DMS153 treated with DMSO at 0.1 percent for 48 hours (cell line): Measurements from ENCODE around the gene TAOK2.
"Not testable (repeated sequence)": the region's sequence is repeated elsewhere in the genome, so short reads cannot be mapped to it uniquely, and the experiment has no call there.

ENCODE experiments used
- DNase-seq: peaks from one replicate; lab custom pipeline; 2025; ENCODE audit not compliant: unreplicated experiment; lab: John Stamatoyannopoulos, UW

TAOK2 gene

DNA sequence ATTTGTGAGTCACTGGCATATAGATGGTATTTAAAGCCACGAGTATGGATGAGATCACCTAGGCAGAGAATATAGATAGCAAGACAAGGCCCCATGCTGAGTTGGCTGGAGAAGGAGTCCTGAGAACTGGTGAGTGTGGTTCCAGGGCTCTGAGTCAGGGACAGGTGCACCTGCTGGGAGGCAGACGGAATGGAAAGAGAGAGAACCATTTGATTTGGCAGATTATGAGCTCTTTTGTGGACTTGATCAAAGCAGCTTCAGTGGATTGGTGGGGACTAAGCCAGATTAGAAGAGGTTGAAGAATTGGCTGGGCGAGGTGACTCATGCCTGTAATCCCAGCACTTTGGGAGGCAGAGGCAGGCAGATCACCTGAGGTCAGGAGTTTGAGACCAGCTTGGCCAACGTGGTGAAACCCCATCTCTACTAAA is 45.1 kb downstream of the TAOK2 start:
- no peak for DNase-seq

DNA sequence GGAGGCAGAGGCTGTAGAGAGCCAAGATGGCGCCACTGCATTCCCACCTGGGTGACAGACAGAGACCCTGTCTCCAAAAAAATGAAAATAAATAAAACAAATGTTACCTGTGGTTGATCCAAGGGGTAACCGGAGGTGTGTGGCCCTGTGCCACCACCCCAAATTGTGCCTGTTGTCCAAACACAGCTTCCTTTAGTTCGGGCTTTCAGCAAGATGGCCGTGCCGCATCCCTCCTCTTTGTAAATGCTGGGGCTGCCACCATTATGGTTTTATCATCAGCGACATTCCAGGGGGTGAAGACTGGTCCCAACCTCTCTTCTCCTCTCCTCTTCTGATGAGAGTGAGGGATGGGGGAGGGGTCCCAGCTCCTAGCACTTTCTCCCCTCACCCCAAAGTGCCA is 49.2 kb downstream of the TAOK2 start, which contains the start of gene C16orf92:
TSS of gene C16orf92 (plus strand) at position 312 of the 400 bp plus-strand sequence. CDS start 143 bp downstream, outside the sequence.
- DNase-seq: no peak

DNA sequence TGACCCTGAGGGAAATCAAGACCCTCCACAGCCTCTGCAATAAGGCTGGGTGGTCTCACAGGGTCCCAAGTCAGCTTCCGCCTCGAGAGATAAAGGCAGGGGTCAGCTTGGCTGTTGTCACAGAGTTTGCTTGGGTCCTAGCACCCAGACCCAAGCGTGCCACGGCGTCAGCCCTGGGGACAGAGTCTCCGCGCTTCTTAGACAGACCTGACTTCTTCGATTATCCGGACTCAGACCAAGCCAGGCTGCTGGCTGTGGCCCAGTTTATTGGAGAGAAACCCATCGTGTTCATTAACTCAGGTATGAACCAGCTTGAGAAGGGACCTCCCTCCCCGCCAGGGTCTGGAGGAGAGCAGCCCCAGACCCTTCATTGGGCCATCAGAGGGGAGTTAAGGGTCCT is 49.9 kb downstream of the TAOK2 start:
- DNase-seq: no peak

- DNase-seq: no peak
Measured at GRCh38 chr16:30024451-30024850, 50.8 kb downstream of the TAOK2 start.

DNA sequence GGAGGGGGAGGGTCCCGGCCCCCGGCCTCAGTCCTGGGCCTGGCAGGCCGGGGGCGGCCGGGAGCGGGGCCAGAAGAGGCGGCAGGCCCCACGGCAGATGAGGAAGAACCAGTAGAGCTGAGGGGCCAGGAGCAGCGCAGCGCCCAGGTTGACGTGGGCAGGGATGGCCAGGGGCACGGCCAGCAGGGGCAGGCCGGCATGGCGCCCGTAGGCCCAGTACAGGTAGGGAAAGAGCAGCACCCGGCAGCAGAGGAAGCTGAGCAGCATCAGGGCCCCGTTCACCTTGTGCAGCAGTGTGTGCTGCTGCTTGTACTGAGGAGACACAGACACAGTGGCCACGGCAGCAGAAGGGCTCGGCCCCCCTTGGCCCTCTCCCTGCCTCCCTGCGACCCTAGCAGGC is 51.5 kb downstream of the TAOK2 start:
- DNase-seq: no peak

GRCh38 chr16:30025574-30025973 is 51.9 kb downstream of the TAOK2 start:
- DNase-seq: no peak

- DNase-seq: no peak
Measured at GRCh38 chr16:30026449-30026848, 52.8 kb downstream of the TAOK2 start.

DNA sequence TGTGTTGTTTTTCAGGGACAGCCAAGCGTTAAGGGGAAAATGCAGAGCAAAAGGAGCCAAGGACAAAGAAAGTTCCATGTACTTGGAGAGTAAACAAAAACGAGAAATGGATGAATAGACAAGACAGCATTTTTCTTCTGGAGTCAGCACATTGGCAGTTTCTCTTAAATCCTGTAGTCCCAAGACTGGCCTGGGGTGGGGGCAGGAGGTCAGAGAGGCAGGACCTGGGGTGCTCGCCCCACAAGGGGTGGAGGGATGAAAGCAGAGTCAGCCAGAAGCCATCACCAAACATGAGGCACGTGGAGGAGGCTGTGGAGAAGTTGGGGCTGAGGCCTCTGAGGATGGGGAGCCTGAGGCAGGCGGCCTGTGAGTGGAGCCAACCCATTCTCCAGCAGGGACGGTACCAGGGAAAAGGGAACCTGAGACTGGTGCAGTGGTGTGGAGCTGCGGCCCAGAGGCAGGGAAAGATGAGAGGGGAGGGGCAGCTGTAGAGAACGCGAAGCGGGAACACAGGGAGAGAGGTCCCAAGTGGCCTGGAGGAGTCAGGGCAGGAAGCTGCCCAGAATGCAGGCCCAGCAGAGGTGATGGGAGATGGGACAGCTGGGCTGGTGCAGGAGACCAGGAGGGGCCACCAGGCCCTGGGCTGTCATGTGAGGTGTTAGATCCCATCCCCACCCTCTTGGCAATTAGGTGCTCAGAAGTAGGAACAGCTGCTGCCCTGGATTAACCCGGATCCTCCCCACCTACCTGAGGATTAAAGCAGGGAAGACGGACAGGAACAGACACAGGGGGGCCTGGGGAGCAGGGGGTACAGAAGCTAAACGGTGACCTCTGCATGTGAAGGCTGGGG is 54.1 kb downstream of the TAOK2 start:
- DNase-seq: no peak

GRCh38 chr16:30028438-30029076 is 54.9 kb downstream of the TAOK2 start:
- no peak for DNase-seq

DNA sequence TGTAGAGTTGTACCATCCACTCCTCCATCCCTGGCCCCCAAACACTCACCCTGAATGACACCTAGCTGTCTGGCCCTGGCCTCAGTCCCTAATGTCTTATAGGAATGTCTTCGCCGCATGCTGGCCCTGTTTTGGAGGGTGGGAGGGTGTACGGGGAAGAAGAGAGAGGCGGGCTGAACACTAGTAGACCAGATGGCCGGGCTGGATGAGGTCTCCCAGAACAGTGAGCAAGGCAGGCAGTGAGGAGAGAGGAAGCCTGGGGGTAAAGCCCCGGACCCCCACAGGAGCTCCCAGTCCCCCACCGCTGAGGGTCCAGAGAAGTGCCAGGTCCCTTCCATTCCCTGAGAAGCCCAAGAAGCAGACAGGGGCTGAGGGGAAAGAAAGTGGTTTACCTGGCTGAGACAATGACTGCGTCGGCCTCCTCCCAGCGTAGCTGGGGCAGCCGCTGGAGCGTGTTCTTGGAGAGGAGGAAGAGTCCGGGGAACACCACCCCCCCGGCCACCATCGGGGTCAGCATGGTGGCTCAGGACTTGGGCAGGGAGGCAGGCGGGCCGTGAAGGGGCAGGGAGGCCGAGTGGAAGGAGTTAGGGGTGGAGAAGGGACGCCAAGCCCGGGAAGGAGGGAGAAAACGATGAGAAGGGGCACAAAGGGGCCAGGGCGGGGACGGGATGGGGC is 56.5 kb downstream of the TAOK2 start:
- no peak for DNase-seq

GRCh38 chr16:30030841-30031413 is 57.3 kb downstream of the TAOK2 start, which contains the start of gene TLCD3B:
Gene TLCD3B, minus strand, starts transcription at chr16:30031271. Its CDS starts 744 bp downstream, at chr16:30030527.
- DNase-seq: no peak

GRCh38 chr16:30031477-30031918 is 57.8 kb downstream of the TAOK2 start:
- no peak for DNase-seq

- DNase-seq: peak; percentile 52
Measured at GRCh38 chr16:30032083-30032819, 58.6 kb downstream of the TAOK2 start.

GRCh38 chr16:30033270-30033669 is 59.6 kb downstream of the TAOK2 start:
- no peak for DNase-seq

- no peak for DNase-seq
Measured at GRCh38 chr16:30040221-30040620, 66.6 kb downstream of the TAOK2 start.

DNA sequence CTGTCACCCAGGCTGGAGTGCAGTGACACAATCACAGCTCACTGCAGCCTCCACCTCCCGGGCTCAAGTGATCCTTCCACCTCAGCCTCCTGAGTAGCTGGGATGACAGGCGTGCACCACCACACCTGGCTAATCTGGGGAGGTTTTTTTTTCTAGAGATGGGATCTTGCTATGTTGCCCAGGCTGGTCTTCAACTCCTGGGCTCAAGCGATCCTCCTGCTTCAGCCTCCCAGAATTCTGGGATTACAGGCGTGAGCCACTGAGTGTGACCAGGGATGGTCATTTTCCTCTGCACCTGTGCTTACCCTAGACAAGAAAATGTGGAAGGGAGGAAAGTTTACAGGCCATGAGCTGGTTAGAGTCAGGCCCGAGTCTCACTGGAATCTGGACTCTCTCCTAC is 67.0 kb downstream of the TAOK2 start:
- DNase-seq: not testable (repeated sequence)

GRCh38 chr16:30041841-30042240 is 68.2 kb downstream of the TAOK2 start:
- DNase-seq: no peak
